ENCODE data around the gene PPA2. TPM values are rescaled to one million over a fixed set of nuclear protein-coding genes. Genes with fewer than 3 reads are reported as not detected.

PPA2 gene
- total and polyA plus RNA-seq, 2 donors (not counting 1 experiment from before 2014, with no cell fraction given), result 74.6 to 82.6 TPM

DNA sequence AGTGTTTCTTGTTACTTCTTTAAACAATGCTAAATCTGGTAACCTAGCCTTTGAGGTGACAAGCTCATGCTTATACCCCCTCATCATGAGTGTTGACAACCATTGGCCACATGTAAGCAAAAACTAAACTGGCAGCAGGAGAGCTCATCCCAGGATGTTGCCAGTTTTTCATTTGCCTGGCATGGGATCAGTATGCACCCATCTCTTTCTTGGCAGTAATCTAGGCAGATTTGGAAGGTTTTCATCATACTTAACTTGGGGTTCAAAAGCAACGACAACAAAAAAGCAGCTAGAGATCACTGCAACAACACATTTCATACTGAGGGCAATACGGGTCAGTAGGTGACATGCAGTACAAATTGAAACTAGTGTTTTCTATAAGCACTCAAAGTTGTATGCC, 122.0 kb downstream of the PPA2 start:
- Histone ChIP-seq H2AFZ (ENCODE audit: low read length) (no peak overlapping the region), H3K9ac (ENCODE audit: insufficient read depth, low read length) (no peak overlapping the region), H4K20me1 (ENCODE audit: control insufficient read depth, extremely low read depth, insufficient read depth, low read length) (no peaks in the 10 kb centered on the region), H3K9me3 (ENCODE audit: control insufficient read depth, insufficient read depth, low read depth, low read length) (no peaks in the 10 kb centered on the region), H3K4me3 (replicated peaks in 1 of 4; ENCODE audit: control extremely low read depth in 1 of 4, insufficient read depth in 1 of 4, low read depth in 3 of 4, low read length in 4 of 4) (no peak overlapping the region), H3K36me3 (ENCODE audit: control insufficient read depth, insufficient read depth, low read length) (no peaks in the 10 kb centered on the region), H3K4me2 (ENCODE audit: extremely low read depth, insufficient read depth, low read length) (no peak overlapping the region), H3K4me1 (ENCODE audit: control insufficient read depth, extremely low read depth, insufficient read depth, low read length) (no peaks in the 10 kb centered on the region), H3K79me2 (ENCODE audit: control insufficient read depth, insufficient read depth, low read length) (no peaks in the 10 kb centered on the region), H3K27me3 (ENCODE audit: control insufficient read depth, insufficient read depth, low read length) (no peaks in the 10 kb centered on the region), H3K27ac (ENCODE audit: insufficient read depth, low read length) (no peak overlapping the region)
- no peak for DNase-seq (ENCODE audit: low read depth in 2 of 2)
- TF ChIP-seq EZH2 (IDR thresholded peaks at IDR 0.05; ENCODE audit: low read length, missing control alignments), result no peak
- TF ChIP-seq, protein P1, sequence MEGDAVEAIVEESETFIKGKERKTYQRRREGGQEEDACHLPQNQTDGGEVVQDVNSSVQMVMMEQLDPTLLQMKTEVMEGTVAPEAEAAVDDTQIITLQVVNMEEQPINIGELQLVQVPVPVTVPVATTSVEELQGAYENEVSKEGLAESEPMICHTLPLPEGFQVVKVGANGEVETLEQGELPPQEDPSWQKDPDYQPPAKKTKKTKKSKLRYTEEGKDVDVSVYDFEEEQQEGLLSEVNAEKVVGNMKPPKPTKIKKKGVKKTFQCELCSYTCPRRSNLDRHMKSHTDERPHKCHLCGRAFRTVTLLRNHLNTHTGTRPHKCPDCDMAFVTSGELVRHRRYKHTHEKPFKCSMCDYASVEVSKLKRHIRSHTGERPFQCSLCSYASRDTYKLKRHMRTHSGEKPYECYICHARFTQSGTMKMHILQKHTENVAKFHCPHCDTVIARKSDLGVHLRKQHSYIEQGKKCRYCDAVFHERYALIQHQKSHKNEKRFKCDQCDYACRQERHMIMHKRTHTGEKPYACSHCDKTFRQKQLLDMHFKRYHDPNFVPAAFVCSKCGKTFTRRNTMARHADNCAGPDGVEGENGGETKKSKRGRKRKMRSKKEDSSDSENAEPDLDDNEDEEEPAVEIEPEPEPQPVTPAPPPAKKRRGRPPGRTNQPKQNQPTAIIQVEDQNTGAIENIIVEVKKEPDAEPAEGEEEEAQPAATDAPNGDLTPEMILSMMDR (conservative IDR thresholded peaks at IDR 0.05 in 1 of 2, IDR thresholded peaks at IDR 0.05 in 1 of 2; ENCODE audit: low read depth in 1 of 2, low read length in 2 of 2), result no peak

DNA sequence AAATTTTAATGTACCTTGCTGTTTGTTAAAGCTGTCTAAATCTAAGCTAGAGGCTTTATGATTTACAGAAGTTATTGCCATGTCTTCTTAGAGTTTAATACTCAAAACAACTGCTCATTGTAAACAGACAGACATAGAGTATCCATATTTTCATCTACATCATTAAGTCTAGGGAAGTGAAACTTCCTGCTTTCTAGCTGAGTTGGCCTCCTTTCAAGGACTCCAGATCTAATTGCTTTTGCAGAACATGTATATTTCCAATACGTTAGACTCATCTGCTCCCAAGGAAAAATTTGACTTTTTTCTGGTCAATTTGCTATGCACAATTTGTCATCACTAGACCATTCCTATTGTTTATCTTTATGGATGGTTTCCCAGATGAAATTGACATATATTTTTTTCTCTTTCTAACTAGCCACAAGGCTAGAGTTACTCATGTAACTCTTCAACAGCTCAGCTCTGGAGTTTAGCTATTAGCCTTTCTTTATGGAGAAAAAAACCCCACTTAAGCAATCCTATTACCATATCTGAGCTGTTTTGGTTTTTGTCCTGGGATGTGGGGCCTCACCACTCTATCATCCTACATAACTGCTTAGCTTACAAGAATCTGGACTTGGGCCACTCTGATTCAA, 122.9 kb downstream of the PPA2 start:
- H3K79me2 ChIP-seq (ENCODE audit: control insufficient read depth, insufficient read depth, low read length), result no peaks in the 10 kb centered on the region
- H4K20me1 ChIP-seq (ENCODE audit: control insufficient read depth, extremely low read depth, insufficient read depth, low read length), result no peaks in the 10 kb centered on the region

DNA sequence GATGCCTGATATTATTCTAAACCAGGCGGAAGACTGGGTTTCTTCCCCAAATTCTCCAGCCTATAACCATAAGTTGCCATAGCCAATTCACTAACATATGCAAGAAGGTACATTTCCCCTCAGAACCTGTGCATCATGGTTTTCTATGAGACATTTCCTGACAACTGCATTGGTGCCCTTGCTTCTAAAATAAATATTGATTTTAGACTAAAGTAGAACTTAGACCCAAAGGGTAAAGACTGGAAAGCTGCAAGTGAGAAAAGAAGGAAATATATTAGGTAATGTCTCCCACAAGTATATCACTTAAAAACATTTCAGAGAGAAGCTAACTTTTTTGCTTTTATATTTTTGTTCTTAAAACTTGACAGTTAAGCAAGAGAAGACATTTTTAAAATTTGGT, 125.1 kb downstream of the PPA2 start:
- no peak overlapping the region for H3K4me2 ChIP-seq (ENCODE audit: extremely low read depth, insufficient read depth, low read length)
- TF ChIP-seq, protein P1 (conservative IDR thresholded peaks at IDR 0.05 in 1 of 2, IDR thresholded peaks at IDR 0.05 in 1 of 2; ENCODE audit: low read depth in 1 of 2, low read length in 2 of 2), result no peak
- no peak for TF ChIP-seq EZH2 (IDR thresholded peaks at IDR 0.05; ENCODE audit: low read length, missing control alignments)
- H3K4me3 ChIP-seq (replicated peaks in 1 of 4; ENCODE audit: control extremely low read depth in 1 of 4, insufficient read depth in 1 of 4, low read depth in 3 of 4, low read length in 4 of 4), result no peak overlapping the region
- H3K36me3 ChIP-seq (ENCODE audit: control insufficient read depth, insufficient read depth, low read length), result no peaks in the 10 kb centered on the region
- H4K20me1 ChIP-seq (ENCODE audit: control insufficient read depth, extremely low read depth, insufficient read depth, low read length), result no peaks in the 10 kb centered on the region
- no peaks in the 10 kb centered on the region for H3K9me3 ChIP-seq (ENCODE audit: control insufficient read depth, insufficient read depth, low read depth, low read length)
- no peak overlapping the region for H3K27ac ChIP-seq (ENCODE audit: insufficient read depth, low read length)
- no peaks in the 10 kb centered on the region for H3K79me2 ChIP-seq (ENCODE audit: control insufficient read depth, insufficient read depth, low read length)
- no peak overlapping the region for H3K9ac ChIP-seq (ENCODE audit: insufficient read depth, low read length)
- no peaks in the 10 kb centered on the region for H3K4me1 ChIP-seq (ENCODE audit: control insufficient read depth, extremely low read depth, insufficient read depth, low read length)
- DNase-seq (ENCODE audit: low read depth in 2 of 2), result no peak
- no peak overlapping the region for H2AFZ ChIP-seq (ENCODE audit: low read length)
- H3K27me3 ChIP-seq (ENCODE audit: control insufficient read depth, insufficient read depth, low read length), result no peaks in the 10 kb centered on the region

More for the DNA sequence above, 122.9 kb downstream of the PPA2 start:
- no peaks in the 10 kb centered on the region for H3K36me3 ChIP-seq (ENCODE audit: control insufficient read depth, insufficient read depth, low read length)
- H3K4me1 ChIP-seq (ENCODE audit: control insufficient read depth, extremely low read depth, insufficient read depth, low read length), result no peaks in the 10 kb centered on the region
- H3K4me3 ChIP-seq (replicated peaks in 1 of 4; ENCODE audit: control extremely low read depth in 1 of 4, insufficient read depth in 1 of 4, low read depth in 3 of 4, low read length in 4 of 4), result no peak overlapping the region
- H3K4me2 ChIP-seq (ENCODE audit: extremely low read depth, insufficient read depth, low read length), result no peak overlapping the region
- H3K9me3 ChIP-seq (ENCODE audit: control insufficient read depth, insufficient read depth, low read depth, low read length), result no peaks in the 10 kb centered on the region
- H2AFZ ChIP-seq (ENCODE audit: low read length), result no peak overlapping the region
- H3K9ac ChIP-seq (ENCODE audit: insufficient read depth, low read length), result no peak overlapping the region
- H3K27me3 ChIP-seq (ENCODE audit: control insufficient read depth, insufficient read depth, low read length), result no peaks in the 10 kb centered on the region
- DNase-seq (ENCODE audit: low read depth in 2 of 2), result peak; percentile 74 to 86
- H3K27ac ChIP-seq (ENCODE audit: insufficient read depth, low read length), result no peak overlapping the region
- no peak for TF ChIP-seq EZH2 (IDR thresholded peaks at IDR 0.05; ENCODE audit: low read length, missing control alignments)
- TF ChIP-seq, protein P1 (conservative IDR thresholded peaks at IDR 0.05 in 1 of 2, IDR thresholded peaks at IDR 0.05 in 1 of 2; ENCODE audit: low read depth in 1 of 2, low read length in 2 of 2), result no peak

Data from fibroblast of lung (primary cell).